GM23248 (cell line): ENCODE data around the gene C1orf167. TPM values are rescaled to one million over a fixed set of nuclear protein-coding genes. Genes with fewer than 3 reads are reported as not detected.

ENCODE experiments used
- DNase-seq: peaks from one replicate; pipeline ENCODE4 v3.0.0-alpha.2; 2015
- H2AFZ ChIP-seq: fragments of 200-600 bp; sonication (generic); 2 replicates; pipeline ENCODE4 v1.6.1; 2016; ENCODE audit warnings: antibody characterized with exemption
- H3F3A ChIP-seq: fragments of 200-600 bp; sonication (generic); 2 replicates; pipeline ENCODE4 v1.6.1; 2016; ENCODE audit warnings: mild to moderate bottlenecking, antibody characterized with exemption, mixed run types; ENCODE audit not compliant: insufficient read depth
- H3K27ac ChIP-seq: fragments of 200-600 bp; sonication (generic); 2 replicates; pipeline ENCODE4 v1.5.1; 2016; ENCODE audit warnings: mild to moderate bottlenecking
- H3K27me3 ChIP-seq: fragments of 200-600 bp; sonication (generic); replicated peaks from 2 replicates; pipeline ENCODE4 v1.6.1; 2016; ENCODE audit warnings: mild to moderate bottlenecking; ENCODE audit not compliant: insufficient read depth
- H3K36me3 ChIP-seq: fragments of 200-600 bp; sonication (generic); 2 replicates; pipeline ENCODE4 v1.6.1; 2016; ENCODE audit warnings: low read depth, mild to moderate bottlenecking
- H3K4me1 ChIP-seq: fragments of 200-600 bp; sonication (generic); 2 replicates; pipeline ENCODE4 v1.6.1; 2016; ENCODE audit warnings: mild to moderate bottlenecking; ENCODE audit not compliant: insufficient read depth
- H3K4me2 ChIP-seq: fragments of 200-600 bp; sonication (generic); one replicate; pipeline ENCODE4 v1.6.1; 2016; ENCODE audit warnings: mild to moderate bottlenecking; ENCODE audit not compliant: unreplicated experiment
- H3K4me3 ChIP-seq: fragments of 200-600 bp; sonication (generic); 2 replicates; pipeline ENCODE4 v1.5.1; 2016; ENCODE audit warnings: mild to moderate bottlenecking
- H3K79me2 ChIP-seq: fragments of 200-600 bp; sonication (generic); 2 replicates; pipeline ENCODE4 v1.6.1; 2016; ENCODE audit warnings: mild to moderate bottlenecking; ENCODE audit not compliant: insufficient read depth
- H3K9ac ChIP-seq: fragments of 200-600 bp; sonication (generic); 2 replicates; pipeline ENCODE4 v1.6.1; 2016; ENCODE audit warnings: mild to moderate bottlenecking
- H3K9me2 ChIP-seq: fragments of 200-600 bp; sonication (generic); 2 replicates; pipeline ENCODE4 v1.6.1; 2016; ENCODE audit warnings: mixed run types, mild to moderate bottlenecking, moderate library complexity; ENCODE audit not compliant: insufficient read depth
- H3K9me3 ChIP-seq: fragments of 200-600 bp; sonication (generic); one replicate; pipeline ENCODE4 v1.6.1; 2017; ENCODE audit warnings: low read depth
- H4K20me1 ChIP-seq: fragments of 200-600 bp; sonication (generic); 2 replicates; pipeline ENCODE4 v1.6.0; 2016; ENCODE audit not compliant: insufficient read depth
- EZH2 ChIP-seq: fragments of 200-600 bp; sonication (generic); IDR thresholded peaks from 2 replicates; pipeline ENCODE4 v1.6.1; 2018; ENCODE audit warnings: antibody characterized with exemption, mild to moderate bottlenecking; ENCODE audit not compliant: insufficient read depth, poor library complexity, severe bottlenecking
- EZH2phosphoT487 ChIP-seq: fragments of 200-600 bp; sonication (generic); IDR thresholded peaks from 2 replicates; pipeline ENCODE4 v1.6.1; 2018; ENCODE audit warnings: antibody characterized with exemption, moderate library complexity, mild to moderate bottlenecking, low read depth; ENCODE audit not compliant: insufficient read depth
- WGBS, 2 experiments: methylation state at CpG; one replicate each; pipeline ENCODE4 v1.1.6; 2015 to 2017; ENCODE audit warnings: low lambda C conversion rate in 2 of 2, low coverage in 1 of 2; ENCODE audit errors: missing lambda C conversion rate in 2 of 2; 5-methylcytosine and 5-hydroxymethylcytosine counted together
- in situ Hi-C: fragments of 300-500 bp; cut with MboI; formaldehyde crosslinking; loops from 2 replicates; pipeline ENCODE4 v1.15.0; 2020
- polyA plus RNA-seq: library from polyadenylated mRNA; unstranded; fragments of >200 nt; fragmentation: Nextera tagmentation; extraction: Ambion mirVana; gene quantifications from 2 replicates; pipeline ENCODE4 v1.2.1, GENCODE V29; 2016
- total RNA-seq: library from RNA; depleted of rRNA; stranded (reverse); fragments of >200 nt; shearing (Covaris generic); gene quantifications from 2 replicates; pipeline ENCODE4 v1.2.3, GENCODE V29; 2014

Gene C1orf167
- total and polyA plus RNA-seq, 2 experiments from 2014 or later = 0.43 TPM; not detected in 1

GRCh38 chr1:11795238-11795890 lies 33.4 kb downstream of the C1orf167 start:
- in situ Hi-C loops = no loop called here

GRCh38 chr1:11796036-11796828 lies 34.2 kb downstream of the C1orf167 start:
- Histone ChIP-seq H3K4me2 (no peak overlapping the region), H3K4me3 (no peak overlapping the region), H3K9me2 (no peaks in the 10 kb centered on the region), H3K4me1 (peaks cover 6% of the 10 kb centered on the region), H3K9me3 (no peaks in the 10 kb centered on the region), H4K20me1 (no peaks in the 10 kb centered on the region), H3K9ac (no peak overlapping the region), H3K36me3 (peaks cover 5% of the 10 kb centered on the region; the same call in 1 of the 2 replicates), H3K27me3 (no peaks in the 10 kb centered on the region), H3F3A (no peaks in the 10 kb centered on the region), H2AFZ (no peak overlapping the region), H3K27ac (no peak overlapping the region), H3K79me2 (no peaks in the 10 kb centered on the region)
- TF ChIP-seq EZH2phosphoT487 (no peak), EZH2 (no peak)
- WGBS, 2 experiments = 96 to 98% methylated on average over 14 to 15 of the region's 15 CpGs
- in situ Hi-C loops = no loop called here
- no peak for DNase-seq

More at GRCh38 chr1:11795238-11795890, 33.4 kb downstream of the C1orf167 start:
- Histone ChIP-seq H4K20me1 (no peaks in the 10 kb centered on the region), H3K4me1 (peaks cover 13% of the 10 kb centered on the region), H3K4me3 (no peak overlapping the region), H3K27me3 (no peaks in the 10 kb centered on the region), H3K9ac (no peak overlapping the region), H3K36me3 (peaks cover 5% of the 10 kb centered on the region; the same call in 1 of the 2 replicates), H3K79me2 (no peaks in the 10 kb centered on the region), H3K9me2 (no peaks in the 10 kb centered on the region), H3F3A (no peaks in the 10 kb centered on the region), H3K4me2 (no peak overlapping the region), H3K27ac (no peak overlapping the region), H3K9me3 (no peaks in the 10 kb centered on the region), H2AFZ (no peak overlapping the region)
- no peak for DNase-seq
- 88 to 90% methylated on average over 14 of the region's 14 CpGs for WGBS, 2 experiments
- TF ChIP-seq EZH2 (no peak), EZH2phosphoT487 (no peak)

- no peaks in the 10 kb centered on the region for H4K20me1 ChIP-seq
- in situ Hi-C loops = no loop called here
- no peaks in the 10 kb centered on the region for H3K4me1 ChIP-seq
- H3K9me3 ChIP-seq = no peaks in the 10 kb centered on the region
- no peaks in the 10 kb centered on the region for H3K27me3 ChIP-seq
- H3K9ac ChIP-seq = no peak overlapping the region
- no peak overlapping the region for H3K4me2 ChIP-seq
- TF ChIP-seq EZH2phosphoT487 (no peak), EZH2 (no peak)
- WGBS, 2 experiments = 86% methylated on average over 6 of the region's 6 CpGs
- H3F3A ChIP-seq = peaks cover 7% of the 10 kb centered on the region; the same call in 1 of the 2 replicates
- peaks cover 5% of the 10 kb centered on the region; the same call in 1 of the 2 replicates for H3K36me3 ChIP-seq
- no peaks in the 10 kb centered on the region for H3K9me2 ChIP-seq
- H2AFZ ChIP-seq = no peak overlapping the region
- peaks cover 6% of the 10 kb centered on the region; the same call in 1 of the 2 replicates for H3K79me2 ChIP-seq
- no peak for DNase-seq
- no peak overlapping the region for H3K27ac ChIP-seq
- H3K4me3 ChIP-seq = no peak overlapping the region
Observed at GRCh38 chr1:11797525-11798216, 35.7 kb downstream of the C1orf167 start.

DNA sequence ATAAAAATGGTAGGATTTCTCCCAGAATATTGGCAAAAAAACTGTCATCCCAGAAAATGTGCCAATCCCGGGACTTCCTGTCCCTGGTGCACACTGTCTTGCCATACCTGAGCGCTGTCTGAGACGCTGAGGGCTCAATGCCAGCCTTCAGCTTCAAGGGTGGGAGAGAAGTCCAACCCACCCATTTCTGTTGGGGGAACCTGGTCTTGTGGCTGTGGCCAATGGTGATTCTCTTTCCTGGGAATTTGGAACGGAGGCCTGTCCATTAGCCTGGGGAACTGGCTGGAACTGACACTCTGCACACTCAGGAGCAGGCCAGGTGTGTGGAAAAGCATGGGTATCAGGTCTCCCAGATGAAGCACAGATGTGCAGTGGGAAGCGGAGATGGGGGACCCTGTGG lies 37.1 kb downstream of the C1orf167 start:
- Histone ChIP-seq H3K9me3 (no peaks in the 10 kb centered on the region), H3K79me2 (peaks cover 12% of the 10 kb centered on the region; the same call in 1 of the 2 replicates), H3K27ac (no peak overlapping the region), H3K9ac (no peak overlapping the region), H2AFZ (no peak overlapping the region), H3K4me1 (peaks cover 6% of the 10 kb centered on the region), H3K27me3 (no peaks in the 10 kb centered on the region), H4K20me1 (no peaks in the 10 kb centered on the region), H3F3A (peaks cover 14% of the 10 kb centered on the region), H3K36me3 (peaks cover 4% of the 10 kb centered on the region; the same call in 1 of the 2 replicates), H3K4me2 (no peak overlapping the region), H3K9me2 (no peaks in the 10 kb centered on the region), H3K4me3 (no peak overlapping the region)
- TF ChIP-seq EZH2 (no peak), EZH2phosphoT487 (no peak)
- in situ Hi-C loops = no loop called here
- no peak for DNase-seq
- whole genome bisulfite sequencing, 2 experiments = 95 to 97% methylated on average over 5 of the region's 5 CpGs
